Mucosa of stomach (tissue), 1 donor: ENCODE data around the gene SNRPB2.
A peak's percentile ranks its signal among the peaks of the same experiment; 100 is the strongest.

Experiments
- H3K27me3 ChIP-seq: one replicate; pipeline ENCODE4 v1.7.0; 2013; ENCODE audit warnings: mild to moderate bottlenecking, low read length; ENCODE audit not compliant: control insufficient read depth, insufficient read depth
- H3K36me3 ChIP-seq: one replicate; pipeline ENCODE4 v1.7.0; 2013; ENCODE audit warnings: low read length; ENCODE audit not compliant: control insufficient read depth, insufficient read depth
- H3K4me1 ChIP-seq: one replicate; pipeline ENCODE4 v1.7.0; 2013; ENCODE audit warnings: mild to moderate bottlenecking, low read length; ENCODE audit not compliant: control insufficient read depth, insufficient read depth
- H3K4me3 ChIP-seq: one replicate; pipeline ENCODE4 v1.7.0; 2013; ENCODE audit warnings: low read length
- H3K9ac ChIP-seq: one replicate; pipeline ENCODE4 v1.7.0; 2013; ENCODE audit warnings: mild to moderate bottlenecking, low read length, moderate library complexity
- H3K9me3 ChIP-seq: one replicate; pipeline ENCODE4 v1.7.0; 2013; ENCODE audit warnings: mild to moderate bottlenecking, low read length, moderate library complexity; ENCODE audit not compliant: control insufficient read depth
- donor health status: Pancreatic carcinoma.

SNRPB2 gene

GRCh38 chr20:16707674-16708073 is 22.2 kb upstream of the SNRPB2 start:
- Histone ChIP-seq H3K9me3 (no peaks in the 10 kb centered on the region), H3K4me3 (no peak overlapping the region), H3K4me1 (no peaks in the 10 kb centered on the region), H3K9ac (no peak overlapping the region), H3K27me3 (no peaks in the 10 kb centered on the region), H3K36me3 (no peaks in the 10 kb centered on the region)

- no peaks in the 10 kb centered on the region for H3K27me3 ChIP-seq
- H3K9me3 ChIP-seq, result no peaks in the 10 kb centered on the region
- no peaks in the 10 kb centered on the region for H3K36me3 ChIP-seq
- H3K4me3 ChIP-seq, result no peak overlapping the region
- no peaks in the 10 kb centered on the region for H3K4me1 ChIP-seq
- no peak overlapping the region for H3K9ac ChIP-seq
These were observed 21.2 kb upstream of the SNRPB2 start for GRCh38 chr20:16708602-16709001.

- Histone ChIP-seq H3K9ac (no peak overlapping the region), H3K27me3 (no peaks in the 10 kb centered on the region), H3K9me3 (no peaks in the 10 kb centered on the region), H3K36me3 (no peaks in the 10 kb centered on the region), H3K4me3 (no peak overlapping the region), H3K4me1 (no peaks in the 10 kb centered on the region)
These were observed 20.8 kb upstream of the SNRPB2 start for GRCh38 chr20:16709017-16709416.

- no peaks in the 10 kb centered on the region for H3K27me3 ChIP-seq
- no peak overlapping the region for H3K9ac ChIP-seq
- no peaks in the 10 kb centered on the region for H3K9me3 ChIP-seq
- H3K36me3 ChIP-seq, result no peaks in the 10 kb centered on the region
- H3K4me3 ChIP-seq, result no peak overlapping the region
- no peaks in the 10 kb centered on the region for H3K4me1 ChIP-seq
These were observed 19.0 kb upstream of the SNRPB2 start for GRCh38 chr20:16710781-16711180.

- Histone ChIP-seq H3K36me3 (no peaks in the 10 kb centered on the region), H3K9ac (no peak overlapping the region), H3K4me1 (no peaks in the 10 kb centered on the region), H3K9me3 (no peaks in the 10 kb centered on the region), H3K27me3 (no peaks in the 10 kb centered on the region), H3K4me3 (no peak overlapping the region)
These were observed 18.1 kb upstream of the SNRPB2 start for GRCh38 chr20:16711661-16712258.

- H3K4me3 ChIP-seq, result no peak overlapping the region
- no peaks in the 10 kb centered on the region for H3K4me1 ChIP-seq
- no peaks in the 10 kb centered on the region for H3K27me3 ChIP-seq
- no peaks in the 10 kb centered on the region for H3K36me3 ChIP-seq
- no peak overlapping the region for H3K9ac ChIP-seq
- no peaks in the 10 kb centered on the region for H3K9me3 ChIP-seq
These were observed 17.3 kb upstream of the SNRPB2 start for GRCh38 chr20:16712511-16712947.

GRCh38 chr20:16713066-16713465 is 16.8 kb upstream of the SNRPB2 start:
- Histone ChIP-seq H3K4me1 (no peaks in the 10 kb centered on the region), H3K27me3 (no peaks in the 10 kb centered on the region), H3K4me3 (no peak overlapping the region), H3K9ac (no peak overlapping the region), H3K36me3 (no peaks in the 10 kb centered on the region), H3K9me3 (no peaks in the 10 kb centered on the region)

GRCh38 chr20:16714242-16714641 is 15.6 kb upstream of the SNRPB2 start:
- H3K4me1 ChIP-seq, result no peaks in the 10 kb centered on the region
- no peak overlapping the region for H3K4me3 ChIP-seq
- H3K9ac ChIP-seq, result no peak overlapping the region
- H3K36me3 ChIP-seq, result no peaks in the 10 kb centered on the region
- no peaks in the 10 kb centered on the region for H3K27me3 ChIP-seq
- H3K9me3 ChIP-seq, result no peaks in the 10 kb centered on the region

- H3K9ac ChIP-seq, result no peak overlapping the region
- no peaks in the 10 kb centered on the region for H3K4me1 ChIP-seq
- H3K9me3 ChIP-seq, result no peaks in the 10 kb centered on the region
- no peaks in the 10 kb centered on the region for H3K27me3 ChIP-seq
- H3K36me3 ChIP-seq, result no peaks in the 10 kb centered on the region
- no peak overlapping the region for H3K4me3 ChIP-seq
These were observed 15.1 kb upstream of the SNRPB2 start for GRCh38 chr20:16714751-16715150.

GRCh38 chr20:16719421-16719820 is 10.4 kb upstream of the SNRPB2 start:
- no peaks in the 10 kb centered on the region for H3K9me3 ChIP-seq
- peaks cover 11% of the 10 kb centered on the region for H3K27me3 ChIP-seq
- H3K4me1 ChIP-seq, result no peaks in the 10 kb centered on the region
- no peak overlapping the region for H3K9ac ChIP-seq
- H3K4me3 ChIP-seq, result no peak overlapping the region
- no peaks in the 10 kb centered on the region for H3K36me3 ChIP-seq

- peaks cover 21% of the 10 kb centered on the region for H3K27me3 ChIP-seq
- H3K9me3 ChIP-seq, result no peaks in the 10 kb centered on the region
- H3K4me3 ChIP-seq, result peak overlapping the region; percentile 97
- H3K36me3 ChIP-seq, result no peaks in the 10 kb centered on the region
- H3K9ac ChIP-seq, result no peak overlapping the region
- H3K4me1 ChIP-seq, result peaks cover 11% of the 10 kb centered on the region
These were observed 746 bp upstream of the SNRPB2 start for GRCh38 chr20:16729080-16729479.

- peaks cover 11% of the 10 kb centered on the region for H3K4me1 ChIP-seq
- no peak overlapping the region for H3K9ac ChIP-seq
- no peaks in the 10 kb centered on the region for H3K36me3 ChIP-seq
- H3K9me3 ChIP-seq, result no peaks in the 10 kb centered on the region
- no peak overlapping the region for H3K4me3 ChIP-seq
- H3K27me3 ChIP-seq, result peaks cover 8% of the 10 kb centered on the region
These were observed 2.8 kb downstream of the SNRPB2 start for GRCh38 chr20:16732506-16733152.
